Ectodermal cell (in vitro differentiated cells): Measurements from ENCODE around the gene HOXB6.

Experiments used
- H3K27ac ChIP-seq: 2 replicates; pipeline ENCODE4 v1.7.0; 2013; ENCODE audit warnings: mild to moderate bottlenecking, low read depth, low read length; ENCODE audit not compliant: insufficient read depth, poor library complexity, severe bottlenecking
- H3K27me3 ChIP-seq: 2 replicates; pipeline ENCODE4 v1.7.0; 2013; ENCODE audit warnings: mild to moderate bottlenecking, low read length; ENCODE audit not compliant: insufficient read depth, control insufficient read depth, poor library complexity, severe bottlenecking
- H3K36me3 ChIP-seq: one replicate; pipeline ENCODE4 v1.7.0; 2013; ENCODE audit warnings: low read length; ENCODE audit not compliant: control insufficient read depth, insufficient read depth
- H3K4me1 ChIP-seq: one replicate; pipeline ENCODE4 v1.7.0; 2013; ENCODE audit warnings: low read length; ENCODE audit not compliant: control insufficient read depth, insufficient read depth
- H3K4me3 ChIP-seq: 2 replicates; pipeline ENCODE4 v1.7.0; 2013; ENCODE audit warnings: low read depth, low read length, control low read depth; ENCODE audit not compliant: insufficient read depth
- H3K9me3 ChIP-seq: 2 replicates; pipeline ENCODE4 v1.7.0; 2013; ENCODE audit warnings: mild to moderate bottlenecking, low read length, moderate library complexity; ENCODE audit not compliant: control insufficient read depth
- WGBS, 2 experiments: methylation state at CpG; one replicate each; pipeline ENCODE4 v1.1.7; 2013; ENCODE audit warnings: missing lambda C conversion rate in 2 of 2; 5-methylcytosine and 5-hydroxymethylcytosine counted together

The HOXB6 gene

GRCh38 chr17:48549914-48550501, 54.8 kb downstream of the HOXB6 start:
- H3K27ac ChIP-seq: no peak overlapping the region

GRCh38 chr17:48549281-48549630, 55.5 kb downstream of the HOXB6 start:
- WGBS, 2 experiments: 4 to 10% methylated on average over 3 of the region's 3 CpGs
- H3K9me3 ChIP-seq: no peaks in the 10 kb centered on the region
- H3K27ac ChIP-seq: no peak overlapping the region
- no peaks in the 10 kb centered on the region for H3K36me3 ChIP-seq
- peaks cover 100% of the 10 kb centered on the region for H3K27me3 ChIP-seq
- peaks cover 7% of the 10 kb centered on the region for H3K4me1 ChIP-seq
- H3K4me3 ChIP-seq: no peak overlapping the region

More at GRCh38 chr17:48549914-48550501, 54.8 kb downstream of the HOXB6 start:
- Histone ChIP-seq H3K36me3 (no peaks in the 10 kb centered on the region), H3K4me3 (no peak overlapping the region), H3K9me3 (no peaks in the 10 kb centered on the region), H3K4me1 (peaks cover 7% of the 10 kb centered on the region), H3K27me3 (peaks cover 100% of the 10 kb centered on the region)
- 10 to 16% methylated on average over 18 of the region's 18 CpGs for WGBS, 2 experiments

GRCh38 chr17:48548523-48549280, 56.1 kb downstream of the HOXB6 start:
- Histone ChIP-seq H3K27me3 (peaks cover 100% of the 10 kb centered on the region), H3K27ac (peak overlapping the region; percentile 13), H3K4me3 (no peak overlapping the region), H3K9me3 (no peaks in the 10 kb centered on the region), H3K36me3 (no peaks in the 10 kb centered on the region), H3K4me1 (peaks cover 7% of the 10 kb centered on the region)
- WGBS, 2 experiments: 10 to 11% methylated on average over 3 to 6 of the region's 6 CpGs

- no peak overlapping the region for H3K4me3 ChIP-seq
These were observed 56.8 kb downstream of the HOXB6 start for GRCh38 chr17:48547808-48548522.

GRCh38 chr17:48546924-48547807, 57.6 kb downstream of the HOXB6 start:
- Histone ChIP-seq H3K4me3 (peak overlapping the region; percentile 27), H3K4me1 (peaks cover 7% of the 10 kb centered on the region), H3K27me3 (peaks cover 100% of the 10 kb centered on the region), H3K36me3 (no peaks in the 10 kb centered on the region), H3K27ac (peak overlapping the region; percentile 68), H3K9me3 (no peaks in the 10 kb centered on the region)
- 17 to 24% methylated on average over 9 of the region's 10 CpGs for WGBS, 2 experiments

More at GRCh38 chr17:48547808-48548522, 56.8 kb downstream of the HOXB6 start:
- no peak overlapping the region for H3K27ac ChIP-seq
- no peaks in the 10 kb centered on the region for H3K36me3 ChIP-seq
- H3K9me3 ChIP-seq: no peaks in the 10 kb centered on the region
- 26 to 29% methylated on average over 20 of the region's 24 CpGs for WGBS, 2 experiments
- peaks cover 7% of the 10 kb centered on the region for H3K4me1 ChIP-seq
- peaks cover 100% of the 10 kb centered on the region for H3K27me3 ChIP-seq

GRCh38 chr17:48546137-48546923, 58.5 kb downstream of the HOXB6 start:
- WGBS, 2 experiments: 5 to 6% methylated on average over 10 of the region's 10 CpGs
- Histone ChIP-seq H3K36me3 (no peaks in the 10 kb centered on the region), H3K9me3 (no peaks in the 10 kb centered on the region), H3K27me3 (peaks cover 100% of the 10 kb centered on the region), H3K27ac (peak overlapping the region; percentile 68), H3K4me1 (peaks cover 7% of the 10 kb centered on the region), H3K4me3 (peak overlapping the region; percentile 27)
